ENCODE measurements around the gene COL4A2.

- no peak for TF ChIP-seq CTCF (IDR thresholded peaks at IDR 0.05)
- TF ChIP-seq POLR2A (IDR thresholded peaks at IDR 0.05): no peak
Measured at GRCh38 chr13:110408286-110408685, 101.2 kb downstream of the COL4A2 start.

Data from suprapubic skin (tissue), 3 donors.